K562 (cell line): ENCODE results near the gene MAPK8IP2. TPM values are rescaled to one million over a fixed set of nuclear protein-coding genes. Genes with fewer than 3 reads are reported as not detected.
A peak's percentile ranks its signal among the peaks of the same experiment; 100 is the strongest.

Experiments used
- BRF2 ChIP-seq: IDR thresholded peaks from 3 replicates; pipeline ENCODE4 v1.6.1; 2011; ENCODE audit warnings: borderline replicate concordance, mild to moderate bottlenecking; ENCODE audit not compliant: insufficient read length, insufficient read depth
- CREM ChIP-seq: IDR thresholded peaks from 2 replicates; pipeline ENCODE4 v1.6.1; 2014; ENCODE audit warnings: antibody characterized with exemption, low read depth
- ELF2 ChIP-seq: fragments of 250-450 bp; sonication (Bioruptor Pico); IDR thresholded peaks from 2 replicates; pipeline ENCODE4 v1.5.0; 2021; ENCODE audit warnings: mild to moderate bottlenecking
- EP400 ChIP-seq: fragments of 450-650 bp; IDR thresholded peaks from 2 replicates; pipeline ENCODE4 v1.6.1; 2017; ENCODE audit warnings: antibody characterized with exemption, mild to moderate bottlenecking, moderate library complexity
- MTA1 ChIP-seq: fragments of 450-650 bp; IDR thresholded peaks from 2 replicates; pipeline ENCODE4 v1.6.1; 2017; ENCODE audit warnings: borderline replicate concordance
- MYC ChIP-seq, 2 experiments: fragments of 250-450 bp in 1 of 2; sonication (Bioruptor Pico) in 1 of 2; IDR thresholded peaks; 2 replicates each; pipeline versions ENCODE4 v1.5.1 to v1.6.1; 2012 to 2021; ENCODE audit warnings: low read depth in 2 of 2, borderline replicate concordance in 1 of 2, improper control_type of control experiment in 1 of 2, low read length in 1 of 2, mild to moderate bottlenecking in 1 of 2, moderate library complexity in 1 of 2
- NCOA4 ChIP-seq: fragments of 450-650 bp; IDR thresholded peaks from 2 replicates; pipeline ENCODE4 v1.6.1; 2018; ENCODE audit warnings: mild to moderate bottlenecking; ENCODE audit not compliant: partially characterized antibody
- NR2F6 ChIP-seq: fragments of 450-650 bp; formaldehyde crosslinking; IDR thresholded peaks from 2 replicates; pipeline ENCODE4 v1.4.0; 2020; ENCODE audit warnings: mild to moderate bottlenecking
- SP1 ChIP-seq: sonication (generic); formaldehyde crosslinking; IDR thresholded peaks from 2 replicates; pipeline ENCODE4 v1.8.1; 2022; ENCODE audit warnings: mild to moderate bottlenecking, missing genetic modification reagents
- TAF1 ChIP-seq: IDR thresholded peaks from 2 replicates; pipeline ENCODE4 v1.6.1; 2011; ENCODE audit warnings: mild to moderate bottlenecking, low read length, moderate library complexity; ENCODE audit not compliant: insufficient read depth, control insufficient read depth, severe bottlenecking; ENCODE audit errors: extremely low read depth
- TAF7 ChIP-seq: fragments of 450-650 bp; IDR thresholded peaks from 2 replicates; pipeline ENCODE4 v1.6.1; 2016; ENCODE audit warnings: missing genetic modification characterization, missing compliant biosample characterization
- TAF9B ChIP-seq: fragments of 450-650 bp; IDR thresholded peaks from 2 replicates; pipeline ENCODE4 v1.6.1; 2018; ENCODE audit warnings: mild to moderate bottlenecking; ENCODE audit not compliant: partially characterized antibody
- UBTF ChIP-seq, 2 experiments: IDR thresholded peaks; 2 replicates each; pipeline ENCODE4 v1.6.1; 2012; ENCODE audit warnings: improper control_type of control experiment in 2 of 2, low read depth in 2 of 2, low read length in 2 of 2, borderline replicate concordance in 1 of 2
- polyA plus RNA-seq, 8 experiments: library from polyadenylated mRNA; depleted of rRNA in 4 of 8; stranded (reverse) in 5 of 8; unstranded in 3 of 8; fragments of >200 nt; fragmentation: Nextera tagmentation in 2 of 8; fragmentation: Illumina TruSeq in 1 of 8; extraction: Ambion mirVana in 2 of 8; extraction: Trizol in 1 of 8; gene quantifications; 2 replicates each; pipeline versions ENCODE4 v1.2.1 to v1.2.3, GENCODE V29; 2011 to 2014; ENCODE audit warnings: inconsistent platforms in 1 of 8, missing spikeins in 1 of 8
- total RNA-seq, 7 experiments: library from RNA; depleted of rRNA in 6 of 7; stranded (reverse); fragments of >200 nt in 6 of 7; fragmentation: Illumina TruSeq in 2 of 7; extraction: Trizol in 2 of 7; gene quantifications; 2 replicates each; pipeline versions ENCODE4 v1.2.1 to v1.2.3, GENCODE V29; 2011 to 2021; ENCODE audit warnings: low replicate concordance in 1 of 7
- TF ChIP-seq, protein P1 (sequence below), 2 experiments: IDR thresholded peaks; 2 replicates each; pipeline ENCODE4 v1.6.1; 2011; ENCODE audit warnings: borderline replicate concordance in 1 of 2, control low read depth in 1 of 2, low read depth in 1 of 2, low read length in 1 of 2, mild to moderate bottlenecking in 1 of 2, mixed read lengths in 1 of 2, moderate library complexity in 1 of 2; ENCODE audit not compliant: insufficient read depth in 1 of 2, insufficient read length in 1 of 2, poor library complexity in 1 of 2, severe bottlenecking in 1 of 2; ENCODE audit errors: extremely low read depth in 1 of 2
- TF ChIP-seq, protein P2 (sequence below): fragments of 450-650 bp; formaldehyde crosslinking; IDR thresholded peaks from 2 replicates; pipeline ENCODE4 v1.4.0; 2022; ENCODE audit warnings: mild to moderate bottlenecking, moderate library complexity

MAPK8IP2 gene
- total and polyA plus RNA-seq, 9 of the 15 experiments (the other 6 are each of a cell fraction or from before 2014, with no cell fraction given), result 0.01 to 0.47 (median 0.07) TPM; not detected in 2

DNA sequence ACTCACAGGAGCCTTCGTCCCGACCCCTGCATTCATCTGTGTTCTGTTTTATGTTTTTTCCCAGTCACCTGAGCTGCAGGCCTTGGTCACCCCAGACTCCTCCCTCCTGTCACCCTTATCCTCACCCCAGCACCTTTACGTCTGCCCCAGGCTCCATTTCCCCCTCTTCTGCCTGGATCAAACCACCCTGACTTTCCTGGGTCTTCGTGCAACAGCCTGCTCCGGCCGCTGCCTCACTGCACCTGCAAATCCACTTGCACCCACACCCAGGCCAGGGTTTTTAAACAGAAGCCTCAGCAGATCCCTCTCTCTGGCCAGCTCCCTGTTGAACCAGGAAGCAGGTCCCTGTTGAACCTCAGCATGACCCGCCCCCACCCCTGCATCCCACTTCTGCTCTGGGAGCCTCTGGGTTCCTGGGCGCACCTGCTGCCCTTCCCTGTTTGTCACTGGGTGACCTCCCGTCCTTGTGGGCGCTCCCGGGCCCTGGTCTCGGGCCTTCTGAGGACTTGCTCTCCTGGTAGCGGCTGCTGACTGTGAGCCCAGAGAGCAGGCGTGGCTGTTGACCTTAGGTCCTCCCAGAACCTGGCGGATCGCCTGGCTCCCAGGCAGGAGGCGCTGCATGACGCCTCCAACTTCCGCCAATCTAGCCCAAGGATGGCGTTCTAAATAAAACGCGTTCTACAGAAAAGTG lies 12.8 kb downstream of the MAPK8IP2 start (continued):
- peak in 1 of 2 experiments; percentile 48; a peak in 1 of 4 replicates for TF ChIP-seq UBTF (IDR thresholded peaks at IDR 0.05; ENCODE audit: borderline replicate concordance in 1 of 2, low read depth in 2 of 2, low read length in 2 of 2)
- peak; percentile 25 for TF ChIP-seq TAF1
- TF ChIP-seq NR2F6, result no peak
- TF ChIP-seq, protein P1, sequence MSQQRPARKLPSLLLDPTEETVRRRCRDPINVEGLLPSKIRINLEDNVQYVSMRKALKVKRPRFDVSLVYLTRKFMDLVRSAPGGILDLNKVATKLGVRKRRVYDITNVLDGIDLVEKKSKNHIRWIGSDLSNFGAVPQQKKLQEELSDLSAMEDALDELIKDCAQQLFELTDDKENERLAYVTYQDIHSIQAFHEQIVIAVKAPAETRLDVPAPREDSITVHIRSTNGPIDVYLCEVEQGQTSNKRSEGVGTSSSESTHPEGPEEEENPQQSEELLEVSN (IDR thresholded peaks at IDR 0.05; ENCODE audit: borderline replicate concordance in 1 of 2, extremely low read depth in 1 of 2, insufficient read depth in 1 of 2, insufficient read length in 1 of 2, low read depth in 1 of 2, low read length in 1 of 2, poor library complexity in 1 of 2, severe bottlenecking in 1 of 2), result peak in 1 of 2 experiments; percentile 34
- TF ChIP-seq ELF2, result 0 out of 2 replicates have a peak, but pooled peaks have one; percentile 49
- TF ChIP-seq MYC (IDR thresholded peaks at IDR 0.05; ENCODE audit: low read depth, low read length), result peak; percentile 32; the same call in 1 of the 2 replicates
- no peak for TF ChIP-seq MYC (CRISPR knock-in tag; IDR thresholded peaks at IDR 0.05; ENCODE audit: borderline replicate concordance, low read depth)
- TF ChIP-seq, protein P2, sequence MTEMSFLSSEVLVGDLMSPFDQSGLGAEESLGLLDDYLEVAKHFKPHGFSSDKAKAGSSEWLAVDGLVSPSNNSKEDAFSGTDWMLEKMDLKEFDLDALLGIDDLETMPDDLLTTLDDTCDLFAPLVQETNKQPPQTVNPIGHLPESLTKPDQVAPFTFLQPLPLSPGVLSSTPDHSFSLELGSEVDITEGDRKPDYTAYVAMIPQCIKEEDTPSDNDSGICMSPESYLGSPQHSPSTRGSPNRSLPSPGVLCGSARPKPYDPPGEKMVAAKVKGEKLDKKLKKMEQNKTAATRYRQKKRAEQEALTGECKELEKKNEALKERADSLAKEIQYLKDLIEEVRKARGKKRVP, result no peak
- TF ChIP-seq CREM, result peak; percentile 86
- TF ChIP-seq BRF2, result no peak
- 0 out of 2 replicates have a peak, but pooled peaks have one; percentile 32 for TF ChIP-seq EP400
- peak; percentile 54; the same call in 1 of the 2 replicates for TF ChIP-seq MTA1
- TF ChIP-seq SP1, result no peak
- no peak for TF ChIP-seq TAF9B
- no peak for TF ChIP-seq NCOA4
- 0 out of 2 replicates have a peak, but pooled peaks have one; percentile 14 for TF ChIP-seq TAF7 (tag)
